CD1c-positive myeloid dendritic cell (primary cell): Measurements from ENCODE around the gene ATP9A.
"Not testable (repeated sequence)": the region's sequence is repeated elsewhere in the genome, so short reads cannot be mapped to it uniquely, and the experiment has no call there.

Experiments
- DNase-seq: peaks from one replicate; pipeline ENCODE4 v3.0.0-alpha.2; 2016; ENCODE audit errors: extremely low spot score

Gene ATP9A

GRCh38 chr20:51654495-51654894 is 113.7 kb downstream of the ATP9A start:
- no peak for DNase-seq

GRCh38 chr20:51654060-51654459 is 114.1 kb downstream of the ATP9A start:
- DNase-seq = no peak

- no peak for DNase-seq
These were observed 115.0 kb downstream of the ATP9A start for GRCh38 chr20:51653226-51653625.

GRCh38 chr20:51651921-51652549 is 116.2 kb downstream of the ATP9A start:
- no peak for DNase-seq

- DNase-seq = peak; percentile 68
These were observed 117.5 kb downstream of the ATP9A start for GRCh38 chr20:51650685-51651134.

GRCh38 chr20:51648571-51648947 is 119.6 kb downstream of the ATP9A start:
- no peak for DNase-seq

GRCh38 chr20:51647674-51648570 is 120.3 kb downstream of the ATP9A start:
- no peak for DNase-seq

- DNase-seq = not testable (repeated sequence)
These were observed 124.4 kb downstream of the ATP9A start for GRCh38 chr20:51643810-51644209.

GRCh38 chr20:51643390-51643789 is 124.8 kb downstream of the ATP9A start:
- DNase-seq = no peak

GRCh38 chr20:51641866-51642265 is 126.3 kb downstream of the ATP9A start:
- DNase-seq = no peak

- DNase-seq = no peak
These were observed 127.4 kb downstream of the ATP9A start for GRCh38 chr20:51640743-51641142.

GRCh38 chr20:51639206-51639832 is 128.9 kb downstream of the ATP9A start:
- DNase-seq = peak; percentile 51

- no peak for DNase-seq
These were observed 130.9 kb downstream of the ATP9A start for GRCh38 chr20:51637241-51637640.

GRCh38 chr20:51636123-51636522 is 132.1 kb downstream of the ATP9A start:
- DNase-seq = peak; percentile 9

- no peak for DNase-seq
These were observed 132.5 kb downstream of the ATP9A start for GRCh38 chr20:51635680-51636079.

- DNase-seq = no peak
These were observed 133.3 kb downstream of the ATP9A start for GRCh38 chr20:51634877-51635276.

- DNase-seq = no peak
These were observed 133.9 kb downstream of the ATP9A start for GRCh38 chr20:51634257-51634656.

- DNase-seq = no peak
These were observed 134.8 kb downstream of the ATP9A start for GRCh38 chr20:51633430-51633829.

- DNase-seq = no peak
These were observed 136.2 kb downstream of the ATP9A start for GRCh38 chr20:51631953-51632352.

- DNase-seq = peak; percentile 85
These were observed 136.9 kb downstream of the ATP9A start for GRCh38 chr20:51631011-51631950.

GRCh38 chr20:51629399-51630058 is 138.7 kb downstream of the ATP9A start:
- DNase-seq = no peak
